Mesothelial cell of epicardium (in vitro differentiated cells): ENCODE measurements around the gene SORCS3. TPM values are rescaled to one million over a fixed set of nuclear protein-coding genes. Genes with fewer than 3 reads are reported as not detected.

Experiments
- DNase-seq, 2 experiments: peaks; one replicate each; pipeline ENCODE4 v3.0.0; 2021; ENCODE audit warnings: low spot score in 2 of 2; ENCODE audit not compliant: unreplicated experiment in 2 of 2
- H3K27ac Mint-ChIP-seq: 2 replicates; pipeline ENCODE4 v1.8.0; 2021; ENCODE audit warnings: mixed read lengths
- H3K27me3 Mint-ChIP-seq: 2 replicates; pipeline ENCODE4 v1.8.0; 2021; ENCODE audit warnings: low read depth, mixed read lengths
- H3K36me3 Mint-ChIP-seq: 2 replicates; pipeline ENCODE4 v1.8.0; 2021; ENCODE audit warnings: mixed read lengths
- H3K4me1 Mint-ChIP-seq: 2 replicates; pipeline ENCODE4 v1.8.0; 2021; ENCODE audit warnings: mixed read lengths
- H3K4me3 Mint-ChIP-seq: 2 replicates; pipeline ENCODE4 v1.8.0; 2021; ENCODE audit warnings: mild to moderate bottlenecking, moderate library complexity, mixed read lengths
- H3K9me3 Mint-ChIP-seq: 2 replicates; pipeline ENCODE4 v1.8.0; 2021; ENCODE audit warnings: mixed read lengths
- total RNA-seq: library from RNA; stranded (reverse); gene quantifications from 3 replicates; pipeline ENCODE4 v1.2.1, GENCODE V29; 2021
- TF ChIP-seq, protein P1 (sequence below): fragments of 200-600 bp; sonication (generic); IDR thresholded peaks from one replicate; pipeline ENCODE4 v1.5.0; 2021; ENCODE audit warnings: antibody characterized with exemption; ENCODE audit not compliant: unreplicated experiment

The SORCS3 gene
- total RNA-seq, 1 donor from 2014 or later: 0.04 TPM

DNA sequence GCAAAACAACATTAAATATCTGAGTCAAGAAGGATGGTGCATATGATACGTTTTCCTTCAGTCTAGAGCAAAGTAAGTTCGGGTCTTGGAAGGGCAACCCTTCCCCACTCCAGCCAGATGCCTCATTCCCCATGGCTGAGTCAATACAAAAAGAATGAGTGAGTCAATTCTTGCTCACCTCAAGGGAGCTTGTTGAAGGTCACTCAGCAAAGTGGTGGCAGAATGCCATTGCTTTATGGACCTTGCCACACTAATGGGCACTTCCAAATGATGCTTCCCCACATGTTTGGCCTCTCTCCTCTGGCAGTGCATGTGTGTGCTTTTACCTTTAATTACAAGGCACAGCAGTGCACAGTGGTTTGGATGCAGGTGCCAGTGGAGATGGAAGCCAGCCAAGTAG, 296.5 kb downstream of the SORCS3 start:
- TF ChIP-seq, protein P1, sequence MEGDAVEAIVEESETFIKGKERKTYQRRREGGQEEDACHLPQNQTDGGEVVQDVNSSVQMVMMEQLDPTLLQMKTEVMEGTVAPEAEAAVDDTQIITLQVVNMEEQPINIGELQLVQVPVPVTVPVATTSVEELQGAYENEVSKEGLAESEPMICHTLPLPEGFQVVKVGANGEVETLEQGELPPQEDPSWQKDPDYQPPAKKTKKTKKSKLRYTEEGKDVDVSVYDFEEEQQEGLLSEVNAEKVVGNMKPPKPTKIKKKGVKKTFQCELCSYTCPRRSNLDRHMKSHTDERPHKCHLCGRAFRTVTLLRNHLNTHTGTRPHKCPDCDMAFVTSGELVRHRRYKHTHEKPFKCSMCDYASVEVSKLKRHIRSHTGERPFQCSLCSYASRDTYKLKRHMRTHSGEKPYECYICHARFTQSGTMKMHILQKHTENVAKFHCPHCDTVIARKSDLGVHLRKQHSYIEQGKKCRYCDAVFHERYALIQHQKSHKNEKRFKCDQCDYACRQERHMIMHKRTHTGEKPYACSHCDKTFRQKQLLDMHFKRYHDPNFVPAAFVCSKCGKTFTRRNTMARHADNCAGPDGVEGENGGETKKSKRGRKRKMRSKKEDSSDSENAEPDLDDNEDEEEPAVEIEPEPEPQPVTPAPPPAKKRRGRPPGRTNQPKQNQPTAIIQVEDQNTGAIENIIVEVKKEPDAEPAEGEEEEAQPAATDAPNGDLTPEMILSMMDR: no peak
- DNase-seq: no peak
- Mint-ChIP-seq H3K9me3 (no peaks in the 10 kb centered on the region), H3K4me1 (no peaks in the 10 kb centered on the region), H3K36me3 (no peaks in the 10 kb centered on the region), H3K27ac (no peak overlapping the region), H3K4me3 (no peak overlapping the region), H3K27me3 (peaks cover 27% of the 10 kb centered on the region)

DNA sequence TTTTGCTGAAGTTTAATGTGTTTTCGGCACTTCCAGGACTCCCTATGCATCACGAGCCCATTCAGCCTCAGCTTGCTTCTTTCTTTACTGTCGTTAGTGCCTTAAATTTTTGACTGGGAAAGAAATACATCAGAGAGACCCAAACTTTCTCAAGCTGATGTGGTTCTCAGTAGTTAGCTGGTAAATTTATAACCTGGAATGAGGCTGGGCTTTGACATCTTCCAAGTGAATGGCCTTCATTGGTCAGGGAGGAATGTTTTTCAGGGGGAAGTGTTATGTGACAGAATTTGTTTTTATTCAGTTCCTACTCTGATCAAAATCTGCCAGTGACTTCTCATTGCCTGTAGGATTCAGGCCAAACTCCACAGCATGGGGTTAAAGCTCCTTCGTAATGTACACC, 296.9 kb downstream of the SORCS3 start:
- Mint-ChIP-seq H3K4me3 (no peak overlapping the region), H3K36me3 (no peaks in the 10 kb centered on the region), H3K9me3 (no peaks in the 10 kb centered on the region), H3K4me1 (no peaks in the 10 kb centered on the region), H3K27me3 (peaks cover 27% of the 10 kb centered on the region), H3K27ac (no peak overlapping the region)
- TF ChIP-seq, protein P1: no peak
- no peak for DNase-seq

DNA sequence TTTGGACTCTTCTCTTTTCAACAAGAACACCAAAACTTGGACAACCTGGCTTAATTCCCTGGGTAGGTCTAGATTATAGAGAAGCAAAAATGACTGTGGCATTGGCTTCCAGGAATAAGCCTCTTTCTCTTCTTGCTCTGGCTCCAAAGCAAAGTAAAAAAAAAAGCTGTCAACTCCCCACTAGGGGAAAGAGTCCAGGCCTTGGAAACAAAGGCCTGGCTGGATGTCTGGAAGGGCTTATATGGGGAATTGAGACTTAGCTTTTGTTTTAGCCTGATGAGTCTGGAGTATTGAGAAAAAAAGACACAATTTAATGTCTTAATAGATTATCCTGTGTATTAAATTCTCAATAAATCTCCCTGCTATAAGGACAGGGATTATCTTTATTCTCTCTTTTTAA, 300.6 kb downstream of the SORCS3 start:
- TF ChIP-seq, protein P1: no peak
- no peak for DNase-seq
- Mint-ChIP-seq H3K4me1 (no peaks in the 10 kb centered on the region), H3K27me3 (peaks cover 9% of the 10 kb centered on the region), H3K4me3 (no peak overlapping the region), H3K27ac (no peak overlapping the region), H3K9me3 (no peaks in the 10 kb centered on the region), H3K36me3 (no peaks in the 10 kb centered on the region)

DNA sequence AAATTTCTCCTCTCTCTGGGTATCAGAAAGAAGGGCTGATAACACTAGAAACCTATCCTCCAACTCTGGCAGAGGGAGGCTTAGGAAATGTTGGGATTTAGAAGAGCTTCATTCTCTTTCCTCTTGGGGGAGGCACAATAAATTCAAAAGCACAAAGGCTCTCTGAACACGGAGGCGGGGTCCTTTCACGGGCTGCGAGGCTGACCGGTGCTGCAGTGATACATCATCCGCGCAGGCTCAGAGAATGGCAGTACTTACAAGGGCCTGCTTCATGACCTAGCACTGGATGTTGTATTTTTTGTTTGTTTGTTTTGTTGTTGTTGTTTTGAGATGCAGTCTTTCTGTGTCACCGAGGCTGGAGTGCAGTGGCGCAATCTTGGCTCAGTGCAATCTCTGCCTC, 306.2 kb downstream of the SORCS3 start:
- Mint-ChIP-seq H3K27ac (no peak overlapping the region), H3K4me3 (no peak overlapping the region), H3K9me3 (no peaks in the 10 kb centered on the region), H3K27me3 (peaks cover 38% of the 10 kb centered on the region), H3K4me1 (no peaks in the 10 kb centered on the region), H3K36me3 (no peaks in the 10 kb centered on the region)
- TF ChIP-seq, protein P1: no peak
- no peak for DNase-seq

DNA sequence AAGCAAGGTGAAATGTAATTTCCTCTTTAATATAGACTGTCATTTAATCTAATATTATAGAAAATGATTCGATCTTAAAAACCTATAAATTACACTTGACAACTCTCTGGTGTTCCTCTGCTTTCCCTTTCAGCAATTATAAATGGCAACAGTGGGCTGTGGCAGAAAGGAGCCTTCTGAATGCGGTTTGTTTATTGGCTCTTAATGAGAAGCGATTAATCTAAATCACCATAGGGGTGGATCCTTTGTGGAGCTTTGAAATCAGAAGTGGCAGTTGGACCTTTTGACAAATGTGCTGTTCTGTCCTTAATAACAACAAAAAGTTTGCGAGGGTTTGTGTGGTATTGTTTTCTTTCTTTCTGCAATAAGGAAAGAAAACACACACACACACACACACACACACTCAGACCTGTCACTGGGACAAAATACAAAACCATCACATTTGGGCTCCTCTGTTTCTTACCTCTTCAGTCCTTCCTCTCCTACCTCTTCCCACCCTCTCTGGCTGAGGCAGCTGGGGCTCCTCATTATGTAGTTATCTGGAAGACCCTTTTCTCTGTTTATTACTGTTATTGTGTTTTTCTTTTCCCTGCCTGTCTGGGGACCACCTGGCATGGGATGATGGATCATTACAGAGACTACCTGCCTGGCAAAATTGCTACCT, 316.2 kb downstream of the SORCS3 start:
- Mint-ChIP-seq H3K27me3 (peaks cover 40% of the 10 kb centered on the region), H3K27ac (no peak overlapping the region), H3K9me3 (peaks cover 4% of the 10 kb centered on the region), H3K4me3 (no peak overlapping the region), H3K4me1 (no peaks in the 10 kb centered on the region), H3K36me3 (no peaks in the 10 kb centered on the region)
- TF ChIP-seq, protein P1: no peak
- DNase-seq: no peak
